T-helper 1 cell treated with Interleukin-12 subunit alpha and Interleukin-12 subunit beta and Interleukin-4 antibody, amounts not matched to agents 30 μg/mL and 1 μg/mL, for 36 hours (primary cell): ENCODE data around the gene ST6GAL1.
A peak's percentile ranks its signal among the peaks of the same experiment; 100 is the strongest.
"Not testable (repeated sequence)": the region's sequence is repeated elsewhere in the genome, so short reads cannot be mapped to it uniquely, and the experiment has no call there.

Experiments
- H3K27ac Mint-ChIP-seq: one replicate; pipeline ENCODE4 v1.8.0; 2021; ENCODE audit warnings: mild to moderate bottlenecking, mixed read lengths
- H3K27me3 Mint-ChIP-seq: one replicate; pipeline ENCODE4 v1.8.0; 2021; ENCODE audit warnings: low read depth, mixed read lengths
- H3K36me3 Mint-ChIP-seq: one replicate; pipeline ENCODE4 v1.8.0; 2021; ENCODE audit warnings: low read depth, mixed read lengths
- H3K4me1 Mint-ChIP-seq: one replicate; pipeline ENCODE4 v1.8.0; 2021; ENCODE audit warnings: low read depth, mixed read lengths
- H3K4me3 Mint-ChIP-seq: one replicate; pipeline ENCODE4 v1.8.0; 2021; ENCODE audit warnings: mild to moderate bottlenecking, moderate library complexity, mixed read lengths
- H3K9me3 Mint-ChIP-seq: one replicate; pipeline ENCODE4 v1.8.0; 2021; ENCODE audit warnings: mixed read lengths

The ST6GAL1 gene

DNA sequence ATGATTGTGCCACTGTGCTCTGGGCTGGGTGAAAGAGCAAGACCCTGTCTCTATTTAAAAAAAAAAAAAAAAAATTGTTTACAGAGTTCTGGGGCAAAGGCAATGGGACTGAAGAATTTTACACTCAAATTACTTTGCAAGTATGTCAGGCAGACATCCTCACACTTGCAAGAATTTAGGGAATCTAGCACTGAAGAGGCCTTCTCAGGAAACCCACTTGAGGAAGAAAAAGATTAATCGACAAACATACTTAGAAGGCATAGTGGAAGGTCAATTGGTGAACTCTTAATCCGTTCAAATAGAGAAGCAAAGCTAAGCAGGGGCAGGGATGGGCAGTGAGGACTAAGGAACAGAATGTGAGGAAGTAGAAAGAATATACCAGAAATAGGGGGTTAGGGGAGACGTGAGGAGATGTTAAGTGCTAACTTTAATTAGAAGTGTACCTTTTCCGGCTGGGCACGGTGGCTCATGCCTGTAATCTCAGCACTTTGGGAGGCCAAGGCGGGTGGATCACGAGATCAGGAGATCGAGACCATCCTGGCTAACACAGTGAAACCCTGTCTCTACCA is 15.0 kb downstream of the ST6GAL1 start:
- H3K4me1 Mint-ChIP-seq = peaks cover 45% of the 10 kb centered on the region
- H3K9me3 Mint-ChIP-seq = no peaks in the 10 kb centered on the region
- H3K4me3 Mint-ChIP-seq = no peak overlapping the region
- H3K36me3 Mint-ChIP-seq = peaks cover 62% of the 10 kb centered on the region
- H3K27me3 Mint-ChIP-seq = no peaks in the 10 kb centered on the region
- H3K27ac Mint-ChIP-seq = peak overlapping the region; percentile 63

DNA sequence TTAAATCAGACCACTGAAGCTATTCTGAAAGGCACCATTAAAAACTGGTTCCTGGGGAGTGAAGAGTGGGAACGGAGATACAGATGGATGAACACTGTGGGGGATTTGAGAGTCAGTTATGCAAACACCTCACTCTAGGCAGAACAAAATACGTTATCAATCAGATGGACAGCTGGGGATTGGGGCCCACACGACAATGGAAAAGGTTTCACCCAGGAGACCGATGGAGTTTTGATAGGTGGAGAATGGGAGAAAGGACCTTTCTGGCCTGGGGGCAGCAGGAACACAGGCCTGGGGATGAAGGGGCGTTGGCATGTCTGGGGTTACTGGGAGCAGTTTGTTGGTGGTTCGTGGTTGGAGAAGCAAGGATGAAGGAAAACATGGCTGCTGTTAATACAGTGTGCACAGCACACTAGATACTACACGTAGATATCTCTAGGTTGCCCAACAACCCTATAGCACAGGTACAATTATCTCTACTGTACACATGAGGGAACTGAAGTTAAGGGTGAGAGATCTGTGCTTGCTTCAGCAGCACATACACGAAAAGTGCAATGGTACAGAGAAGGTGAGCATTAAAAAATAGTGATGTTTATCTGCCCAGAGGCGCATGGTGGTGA is 16.5 kb downstream of the ST6GAL1 start:
- H3K4me3 Mint-ChIP-seq = no peak overlapping the region
- H3K36me3 Mint-ChIP-seq = peaks cover 73% of the 10 kb centered on the region
- H3K4me1 Mint-ChIP-seq = peaks cover 43% of the 10 kb centered on the region
- no peaks in the 10 kb centered on the region for H3K27me3 Mint-ChIP-seq
- H3K9me3 Mint-ChIP-seq = no peaks in the 10 kb centered on the region
- H3K27ac Mint-ChIP-seq = no peak overlapping the region

DNA sequence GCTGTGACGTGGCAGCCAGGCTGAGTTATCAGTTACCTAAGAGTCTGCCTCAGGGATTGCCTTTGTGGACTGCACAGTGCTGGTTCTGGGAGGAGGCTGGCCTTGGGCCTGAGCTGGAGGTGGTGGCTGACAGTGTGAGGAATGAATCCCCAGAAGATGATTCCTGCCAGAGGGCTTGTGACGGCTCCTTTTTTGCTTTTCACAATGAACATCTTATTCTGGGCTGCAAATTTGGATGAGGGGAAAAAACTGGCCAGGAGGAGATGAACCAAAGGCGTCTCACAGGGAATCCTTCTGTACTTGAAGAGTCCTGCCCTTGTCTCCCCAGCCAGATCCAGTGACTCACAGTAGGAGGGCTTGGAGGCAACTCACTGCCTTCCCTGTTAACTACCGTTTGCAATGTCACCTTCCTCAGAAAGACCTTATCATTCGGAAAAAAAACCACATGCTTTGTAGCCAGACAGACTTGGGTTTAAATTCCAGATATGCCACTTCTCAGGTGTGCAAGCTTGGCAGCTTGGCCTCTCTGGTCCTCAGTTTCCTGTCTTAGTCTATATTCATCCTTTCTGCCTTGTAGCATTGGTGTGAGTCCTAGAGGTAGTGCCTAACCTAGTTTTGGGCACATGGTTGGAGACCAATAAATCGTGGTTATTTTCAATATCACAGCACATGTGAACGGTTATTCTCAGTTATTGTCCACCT is 19.1 kb downstream of the ST6GAL1 start:
- peaks cover 71% of the 10 kb centered on the region for H3K36me3 Mint-ChIP-seq
- no peaks in the 10 kb centered on the region for H3K27me3 Mint-ChIP-seq
- peaks cover 11% of the 10 kb centered on the region for H3K9me3 Mint-ChIP-seq
- H3K27ac Mint-ChIP-seq = peak overlapping the region; percentile 62
- no peak overlapping the region for H3K4me3 Mint-ChIP-seq
- peaks cover 57% of the 10 kb centered on the region for H3K4me1 Mint-ChIP-seq

DNA sequence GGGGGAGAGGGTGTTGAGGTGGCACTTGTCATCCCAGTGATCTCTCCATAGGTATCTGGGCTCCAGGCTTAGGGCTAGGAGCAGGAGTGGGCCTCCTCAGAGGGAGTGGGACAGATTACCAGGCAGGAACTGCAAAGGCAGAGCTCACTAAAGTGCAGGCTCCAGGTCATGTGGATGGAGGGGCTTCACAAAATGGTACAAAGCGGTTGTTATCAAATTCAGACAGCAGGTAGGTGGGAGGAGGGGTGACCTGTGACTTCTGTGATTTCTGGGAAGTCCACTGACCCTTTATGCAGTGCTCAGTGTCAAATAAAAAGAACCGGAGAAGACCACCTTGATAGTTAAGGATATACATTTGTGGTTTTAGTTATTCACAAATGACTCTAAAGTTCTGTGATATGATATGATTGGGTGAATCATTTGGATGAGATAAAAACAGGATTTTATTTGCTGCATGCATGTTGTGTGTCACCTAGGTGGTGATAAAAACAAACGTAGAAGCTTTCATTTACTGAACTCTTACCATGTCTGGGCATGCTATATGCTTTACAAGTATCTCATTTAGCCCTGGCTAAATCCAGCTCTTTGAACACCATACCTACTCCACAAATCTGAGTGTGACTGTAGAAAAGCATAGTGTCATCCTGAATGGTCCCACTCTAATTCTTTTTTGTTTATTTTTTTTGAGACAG is 20.2 kb downstream of the ST6GAL1 start:
- Mint-ChIP-seq H3K4me1 (peaks cover 64% of the 10 kb centered on the region), H3K36me3 (peaks cover 71% of the 10 kb centered on the region), H3K9me3 (peaks cover 11% of the 10 kb centered on the region), H3K27ac (peak overlapping the region; percentile 62), H3K27me3 (no peaks in the 10 kb centered on the region), H3K4me3 (no peak overlapping the region)

DNA sequence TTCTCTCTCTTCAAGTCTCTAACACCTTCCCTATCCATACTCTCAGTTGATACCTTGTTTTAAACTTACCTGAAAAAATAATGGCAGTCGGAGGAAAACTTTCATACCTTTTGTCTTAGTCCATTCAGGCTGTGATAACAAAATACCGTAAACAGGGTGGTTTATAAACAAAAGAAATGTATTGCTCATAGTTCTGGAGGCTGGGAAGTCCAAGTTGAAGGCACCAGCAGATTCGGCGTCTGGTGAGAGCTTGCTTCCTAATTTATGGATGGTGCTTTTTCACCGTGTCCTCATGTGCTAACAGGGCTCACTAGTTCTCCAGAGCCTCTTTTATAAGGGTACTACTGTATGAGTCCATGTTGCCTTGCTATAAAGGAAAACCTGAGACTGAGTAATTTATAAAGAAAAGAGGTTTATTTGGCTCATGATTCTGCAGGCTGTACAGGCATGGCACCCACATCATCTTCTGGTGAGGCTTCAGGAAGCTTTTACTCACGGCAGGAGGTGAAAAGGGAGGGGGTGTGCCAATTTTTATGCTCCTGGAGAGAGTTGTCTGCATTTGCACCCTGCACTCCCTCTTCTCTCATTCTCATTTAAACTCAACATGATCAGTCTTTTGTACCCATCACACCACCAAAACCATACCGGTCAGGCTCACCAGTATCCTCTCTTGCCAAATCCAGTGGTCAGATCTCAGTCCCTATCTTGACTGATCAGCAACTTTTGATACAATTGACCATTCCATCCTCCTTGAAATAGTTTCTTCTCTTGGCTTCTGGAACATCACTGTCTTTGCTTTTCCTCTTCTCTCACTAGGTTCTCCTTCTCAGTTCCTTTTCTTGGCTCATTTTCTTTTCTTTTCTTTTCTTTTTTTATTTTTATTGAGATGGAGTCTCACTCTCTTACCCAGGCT is 21.6 kb downstream of the ST6GAL1 start:
- H3K4me3 Mint-ChIP-seq = peak overlapping the region; percentile 68
- no peaks in the 10 kb centered on the region for H3K27me3 Mint-ChIP-seq
- peaks cover 76% of the 10 kb centered on the region for H3K36me3 Mint-ChIP-seq
- H3K4me1 Mint-ChIP-seq = peaks cover 70% of the 10 kb centered on the region
- H3K27ac Mint-ChIP-seq = peak overlapping the region; percentile 87
- peaks cover 11% of the 10 kb centered on the region for H3K9me3 Mint-ChIP-seq

DNA sequence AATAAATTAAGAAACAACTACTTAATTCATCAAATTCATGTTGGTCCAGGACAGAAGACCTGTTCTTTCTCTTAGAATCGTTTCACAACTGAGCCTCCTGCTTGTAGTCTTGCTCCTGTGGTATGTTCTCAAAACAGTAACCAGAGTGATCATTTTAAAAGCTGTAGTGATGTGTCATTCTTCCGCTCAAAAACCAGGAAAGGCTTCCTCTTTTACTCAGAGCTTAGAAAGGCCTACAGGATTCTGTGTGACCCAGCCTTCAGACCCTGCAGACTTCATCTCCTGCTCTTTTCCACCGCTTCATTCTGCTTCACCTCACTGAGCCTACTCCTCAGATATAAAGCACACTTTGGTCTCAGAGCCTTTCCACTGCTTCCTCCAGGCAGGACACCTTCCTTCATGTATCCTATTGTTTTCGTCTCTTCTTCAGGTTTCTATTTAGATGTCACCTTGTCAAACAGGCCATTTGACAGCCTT is 22.7 kb downstream of the ST6GAL1 start:
- peaks cover 67% of the 10 kb centered on the region for H3K4me1 Mint-ChIP-seq
- peak overlapping the region; percentile 68 for H3K4me3 Mint-ChIP-seq
- peak overlapping the region; percentile 87 for H3K27ac Mint-ChIP-seq
- no peaks in the 10 kb centered on the region for H3K27me3 Mint-ChIP-seq
- peaks cover 11% of the 10 kb centered on the region for H3K9me3 Mint-ChIP-seq
- H3K36me3 Mint-ChIP-seq = peaks cover 74% of the 10 kb centered on the region

DNA sequence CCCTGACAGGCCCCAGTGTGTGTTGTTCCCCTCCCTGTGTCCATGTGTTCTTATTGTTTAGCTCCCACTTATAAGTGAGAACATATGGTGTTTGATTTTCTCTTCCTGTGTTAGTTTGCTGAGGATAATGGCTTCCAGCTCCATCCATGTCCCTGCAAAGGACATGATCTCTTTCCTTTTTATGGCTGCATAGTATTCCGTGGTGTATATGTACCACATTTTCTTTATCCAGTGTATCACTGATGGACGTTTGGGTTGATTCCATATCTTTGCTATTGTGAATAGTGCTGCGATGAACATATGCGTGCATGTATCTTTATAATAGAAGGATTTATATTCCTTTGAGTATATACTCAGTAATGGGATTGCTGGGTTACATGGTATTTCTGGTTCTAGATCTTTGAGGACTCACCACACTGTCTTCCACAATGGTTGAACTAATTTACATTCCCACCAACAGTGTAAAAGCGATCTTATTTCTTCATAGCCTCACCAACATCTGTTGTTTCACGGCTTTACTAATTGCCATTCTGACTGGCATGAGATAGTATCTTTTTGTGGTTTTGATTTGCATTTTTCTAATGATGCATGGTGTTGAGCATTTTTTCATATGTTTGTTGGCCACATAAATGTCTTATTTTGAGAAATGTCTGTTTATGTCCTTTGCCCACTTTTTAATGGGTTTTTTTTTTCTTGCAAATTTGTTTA is 23.8 kb downstream of the ST6GAL1 start:
- Mint-ChIP-seq H3K9me3 (peaks cover 11% of the 10 kb centered on the region), H3K4me3 (peak overlapping the region; percentile 63), H3K27ac (peak overlapping the region; percentile 86), H3K36me3 (peaks cover 69% of the 10 kb centered on the region), H3K4me1 (peaks cover 68% of the 10 kb centered on the region)
- H3K27me3 Mint-ChIP-seq = not testable (repeated sequence)

DNA sequence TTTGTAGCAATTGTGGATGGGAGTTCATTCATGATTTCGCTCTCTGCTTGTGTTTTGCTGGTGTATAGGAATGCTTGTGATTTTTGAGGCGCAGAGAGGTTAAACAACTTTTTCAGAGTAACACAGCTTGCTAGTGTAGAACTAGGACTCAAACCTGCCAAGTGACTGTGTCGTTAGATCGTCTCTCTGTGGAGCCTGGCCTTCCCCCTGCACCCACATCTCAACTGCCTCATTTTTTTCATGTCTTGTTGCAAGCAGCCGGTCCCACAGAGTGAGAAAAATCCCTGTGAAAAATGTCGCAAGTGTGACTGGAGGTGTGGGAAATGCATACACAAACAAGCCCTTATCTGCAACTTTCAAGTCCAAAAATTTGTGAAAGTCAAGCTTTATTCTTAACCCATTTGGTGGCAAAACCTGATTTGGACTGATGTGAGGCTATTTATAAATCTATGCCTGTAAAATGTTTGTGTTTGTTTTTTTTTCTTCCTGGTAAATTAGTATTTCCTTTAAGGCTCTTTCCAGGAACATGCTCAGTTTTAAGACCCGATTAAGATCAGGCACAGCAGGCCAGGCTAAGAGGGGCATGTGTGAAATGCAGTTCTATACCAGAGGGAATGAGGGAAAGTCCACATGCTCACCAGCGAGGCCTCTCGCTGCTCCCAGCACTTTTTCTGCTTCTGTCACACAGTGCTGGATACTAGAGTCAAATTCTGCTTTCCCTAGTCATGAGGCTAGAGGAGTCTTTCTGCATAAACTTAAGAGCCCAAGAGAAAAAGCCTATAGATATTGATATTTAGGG is 25.8 kb downstream of the ST6GAL1 start:
- no peak overlapping the region for H3K4me3 Mint-ChIP-seq
- H3K9me3 Mint-ChIP-seq = peaks cover 11% of the 10 kb centered on the region
- peaks cover 56% of the 10 kb centered on the region for H3K36me3 Mint-ChIP-seq
- no peaks in the 10 kb centered on the region for H3K27me3 Mint-ChIP-seq
- no peak overlapping the region for H3K27ac Mint-ChIP-seq
- H3K4me1 Mint-ChIP-seq = peaks cover 60% of the 10 kb centered on the region

DNA sequence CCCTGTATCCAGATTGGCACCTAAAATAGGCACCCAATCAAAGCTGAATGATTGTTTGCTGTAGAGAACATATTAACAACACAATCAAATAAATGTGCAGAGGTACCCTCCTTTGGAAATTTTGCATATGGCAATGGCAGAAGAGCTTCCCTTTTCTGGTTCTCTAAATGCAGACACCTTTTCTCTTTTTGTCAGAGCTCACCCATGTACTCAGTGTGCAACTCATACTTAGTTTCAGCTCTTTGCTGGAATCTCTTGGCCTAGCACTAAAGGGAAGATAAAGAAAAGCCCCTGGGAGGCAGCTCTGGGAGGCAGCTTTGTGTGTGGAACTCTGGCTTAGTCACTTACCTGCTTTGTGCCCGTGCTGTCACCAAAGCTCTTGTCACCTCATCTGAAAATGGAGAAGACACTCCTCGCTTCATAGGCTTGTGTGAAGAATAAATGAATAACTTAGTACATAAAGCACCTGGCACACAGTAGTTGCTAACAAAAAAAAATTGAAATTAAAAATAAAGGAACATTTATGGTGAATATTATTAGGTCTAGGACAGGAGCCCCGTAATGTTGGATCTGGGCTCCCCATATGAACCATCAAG is 28.8 kb downstream of the ST6GAL1 start:
- Mint-ChIP-seq H3K4me1 (peaks cover 38% of the 10 kb centered on the region), H3K27me3 (no peaks in the 10 kb centered on the region), H3K4me3 (no peak overlapping the region), H3K36me3 (peaks cover 47% of the 10 kb centered on the region), H3K9me3 (no peaks in the 10 kb centered on the region), H3K27ac (no peak overlapping the region)

DNA sequence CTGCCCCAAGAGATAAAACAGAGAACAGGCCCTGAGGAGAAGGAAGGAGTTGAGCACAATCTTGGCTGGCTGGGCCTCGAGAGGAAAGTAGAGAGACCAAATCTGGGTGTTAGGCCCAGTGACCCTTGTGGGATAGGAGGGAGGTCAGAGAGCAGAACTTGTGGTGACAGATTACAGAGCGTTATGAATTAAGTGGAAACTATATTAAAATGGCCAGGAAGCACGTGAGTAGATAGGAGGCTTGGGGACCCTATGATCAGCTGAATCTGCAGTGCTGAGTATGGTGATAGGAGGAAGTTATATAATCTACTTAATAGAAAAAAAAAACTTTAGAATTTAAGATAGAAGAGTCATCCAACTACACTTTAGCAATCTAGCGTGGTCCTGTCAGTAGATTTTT is 30.0 kb downstream of the ST6GAL1 start:
- H3K4me3 Mint-ChIP-seq = no peak overlapping the region
- no peak overlapping the region for H3K27ac Mint-ChIP-seq
- peaks cover 27% of the 10 kb centered on the region for H3K4me1 Mint-ChIP-seq

DNA sequence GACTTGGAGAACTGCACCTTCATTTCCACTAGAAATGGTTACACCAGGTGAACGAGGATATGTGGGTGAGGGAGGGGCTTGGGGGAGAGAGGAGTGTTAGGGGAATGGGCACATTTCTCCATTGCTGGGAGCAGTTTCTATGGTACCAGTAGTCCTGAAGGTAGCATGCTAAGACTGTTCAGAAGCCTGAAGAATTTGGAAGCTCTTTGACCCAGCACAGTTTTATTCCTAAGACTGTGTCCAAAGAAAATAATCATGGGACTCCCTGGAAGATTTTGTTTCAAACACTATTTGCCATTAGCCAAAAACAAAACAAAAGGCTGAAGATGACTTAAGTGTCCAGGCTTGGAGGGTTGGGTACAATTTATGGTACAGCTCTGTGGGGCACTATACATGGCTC is 32.1 kb downstream of the ST6GAL1 start:
- Mint-ChIP-seq H3K9me3 (no peaks in the 10 kb centered on the region), H3K36me3 (peaks cover 31% of the 10 kb centered on the region), H3K4me1 (peaks cover 17% of the 10 kb centered on the region), H3K4me3 (no peak overlapping the region), H3K27ac (no peak overlapping the region), H3K27me3 (no peaks in the 10 kb centered on the region)

More for the DNA sequence above, 30.0 kb downstream of the ST6GAL1 start:
- H3K36me3 Mint-ChIP-seq = peaks cover 38% of the 10 kb centered on the region
- no peaks in the 10 kb centered on the region for H3K27me3 Mint-ChIP-seq
- no peaks in the 10 kb centered on the region for H3K9me3 Mint-ChIP-seq

DNA sequence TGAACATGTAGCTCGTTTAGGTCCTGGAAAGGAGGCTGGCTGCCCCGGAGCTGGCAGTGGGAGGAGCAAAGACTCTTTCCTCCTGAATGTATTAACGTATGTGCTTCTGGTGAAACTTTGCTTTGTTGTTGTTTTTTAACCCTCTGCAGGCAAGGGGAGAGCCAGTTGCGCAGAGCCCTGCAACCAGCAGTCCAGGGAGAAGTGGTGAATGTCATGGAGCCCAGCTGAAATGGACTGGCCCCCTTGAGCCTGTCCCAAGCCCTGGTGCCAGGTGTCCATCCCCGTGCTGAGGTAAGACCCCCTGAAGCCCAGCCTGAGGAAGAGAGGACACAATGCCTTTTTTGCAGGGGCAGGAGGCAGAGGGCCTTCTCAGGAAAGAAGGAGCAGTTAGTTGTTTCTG is 33.3 kb downstream of the ST6GAL1 start:
- no peak overlapping the region for H3K4me3 Mint-ChIP-seq
- H3K27me3 Mint-ChIP-seq = no peaks in the 10 kb centered on the region
- H3K27ac Mint-ChIP-seq = no peak overlapping the region
- H3K36me3 Mint-ChIP-seq = peaks cover 40% of the 10 kb centered on the region
- peaks cover 21% of the 10 kb centered on the region for H3K4me1 Mint-ChIP-seq
- H3K9me3 Mint-ChIP-seq = no peaks in the 10 kb centered on the region
